ENCODE data around the gene SAMD1. TPM values are rescaled to one million over a fixed set of nuclear protein-coding genes. Genes with fewer than 3 reads are reported as not detected.
A peak's percentile ranks its signal among the peaks of the same experiment; 100 is the strongest.

SAMD1 gene
- total and polyA plus RNA-seq, 2 experiments from 2014 or later: 32.2 to 69.0 TPM

DNA sequence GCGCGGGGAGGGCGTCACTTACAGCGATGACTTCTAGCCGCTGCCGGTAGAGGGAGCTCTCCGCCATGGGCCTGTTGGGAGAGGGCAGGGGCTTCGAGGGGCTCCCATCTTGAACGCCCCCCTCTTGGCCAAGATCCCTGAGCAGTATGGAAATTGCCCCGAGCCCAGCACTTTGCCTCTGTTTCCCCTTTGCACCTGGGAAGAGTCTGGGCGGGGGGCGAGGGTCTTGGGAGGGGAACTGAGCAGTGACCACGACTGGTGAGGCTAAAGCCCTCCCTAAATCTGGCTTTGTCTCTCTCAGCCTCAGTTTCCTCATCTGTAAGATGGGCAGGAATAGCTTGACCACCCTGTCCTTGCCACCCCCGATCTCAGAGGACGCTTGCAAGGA is 31.5 kb downstream of the SAMD1 start:
- Histone ChIP-seq H3K27ac (ENCODE audit: low read depth) (no peak overlapping the region), H3K9me2 (ENCODE audit: insufficient read depth) (no peaks in the 10 kb centered on the region), H4K20me1 (replicated peaks; ENCODE audit: insufficient read depth) (no peaks in the 10 kb centered on the region; the same call in 1 of the 2 replicates), H3F3A (replicated peaks; ENCODE audit: low read depth) (no peaks in the 10 kb centered on the region; the same call in 1 of the 2 replicates), H3K27me3 (ENCODE audit: insufficient read depth) (peaks cover 25% of the 10 kb centered on the region), H3K4me2 (peak overlapping the region; percentile 73), H3K36me3 (ENCODE audit: insufficient read depth) (no peaks in the 10 kb centered on the region), H3K4me3 (peak overlapping the region; percentile 74; the same call in 1 of the 2 replicates), H2AFZ (no peak overlapping the region), H3K4me1 (ENCODE audit: insufficient read depth) (peaks cover 8% of the 10 kb centered on the region; the same call in 1 of the 2 replicates), H3K79me2 (replicated peaks; ENCODE audit: insufficient read depth) (no peaks in the 10 kb centered on the region)
- no peak overlapping the region for H3K27ac Mint-ChIP-seq
- ATAC-seq (peak; percentile 43), DNase-seq (ENCODE audit: low spot score) (peak; percentile 83)
- no peaks in the 10 kb centered on the region for H3K9me3 Mint-ChIP-seq
- peaks cover 2% of the 10 kb centered on the region; the same call in 1 of the 3 replicates for H3K36me3 Mint-ChIP-seq (ENCODE audit: low read depth)
- TF ChIP-seq, protein P1, sequence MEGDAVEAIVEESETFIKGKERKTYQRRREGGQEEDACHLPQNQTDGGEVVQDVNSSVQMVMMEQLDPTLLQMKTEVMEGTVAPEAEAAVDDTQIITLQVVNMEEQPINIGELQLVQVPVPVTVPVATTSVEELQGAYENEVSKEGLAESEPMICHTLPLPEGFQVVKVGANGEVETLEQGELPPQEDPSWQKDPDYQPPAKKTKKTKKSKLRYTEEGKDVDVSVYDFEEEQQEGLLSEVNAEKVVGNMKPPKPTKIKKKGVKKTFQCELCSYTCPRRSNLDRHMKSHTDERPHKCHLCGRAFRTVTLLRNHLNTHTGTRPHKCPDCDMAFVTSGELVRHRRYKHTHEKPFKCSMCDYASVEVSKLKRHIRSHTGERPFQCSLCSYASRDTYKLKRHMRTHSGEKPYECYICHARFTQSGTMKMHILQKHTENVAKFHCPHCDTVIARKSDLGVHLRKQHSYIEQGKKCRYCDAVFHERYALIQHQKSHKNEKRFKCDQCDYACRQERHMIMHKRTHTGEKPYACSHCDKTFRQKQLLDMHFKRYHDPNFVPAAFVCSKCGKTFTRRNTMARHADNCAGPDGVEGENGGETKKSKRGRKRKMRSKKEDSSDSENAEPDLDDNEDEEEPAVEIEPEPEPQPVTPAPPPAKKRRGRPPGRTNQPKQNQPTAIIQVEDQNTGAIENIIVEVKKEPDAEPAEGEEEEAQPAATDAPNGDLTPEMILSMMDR (conservative IDR thresholded peaks at IDR 0.05; ENCODE audit: low read depth in 2 of 2): peak; percentile 75 to 86
- TF ChIP-seq, protein P2, sequence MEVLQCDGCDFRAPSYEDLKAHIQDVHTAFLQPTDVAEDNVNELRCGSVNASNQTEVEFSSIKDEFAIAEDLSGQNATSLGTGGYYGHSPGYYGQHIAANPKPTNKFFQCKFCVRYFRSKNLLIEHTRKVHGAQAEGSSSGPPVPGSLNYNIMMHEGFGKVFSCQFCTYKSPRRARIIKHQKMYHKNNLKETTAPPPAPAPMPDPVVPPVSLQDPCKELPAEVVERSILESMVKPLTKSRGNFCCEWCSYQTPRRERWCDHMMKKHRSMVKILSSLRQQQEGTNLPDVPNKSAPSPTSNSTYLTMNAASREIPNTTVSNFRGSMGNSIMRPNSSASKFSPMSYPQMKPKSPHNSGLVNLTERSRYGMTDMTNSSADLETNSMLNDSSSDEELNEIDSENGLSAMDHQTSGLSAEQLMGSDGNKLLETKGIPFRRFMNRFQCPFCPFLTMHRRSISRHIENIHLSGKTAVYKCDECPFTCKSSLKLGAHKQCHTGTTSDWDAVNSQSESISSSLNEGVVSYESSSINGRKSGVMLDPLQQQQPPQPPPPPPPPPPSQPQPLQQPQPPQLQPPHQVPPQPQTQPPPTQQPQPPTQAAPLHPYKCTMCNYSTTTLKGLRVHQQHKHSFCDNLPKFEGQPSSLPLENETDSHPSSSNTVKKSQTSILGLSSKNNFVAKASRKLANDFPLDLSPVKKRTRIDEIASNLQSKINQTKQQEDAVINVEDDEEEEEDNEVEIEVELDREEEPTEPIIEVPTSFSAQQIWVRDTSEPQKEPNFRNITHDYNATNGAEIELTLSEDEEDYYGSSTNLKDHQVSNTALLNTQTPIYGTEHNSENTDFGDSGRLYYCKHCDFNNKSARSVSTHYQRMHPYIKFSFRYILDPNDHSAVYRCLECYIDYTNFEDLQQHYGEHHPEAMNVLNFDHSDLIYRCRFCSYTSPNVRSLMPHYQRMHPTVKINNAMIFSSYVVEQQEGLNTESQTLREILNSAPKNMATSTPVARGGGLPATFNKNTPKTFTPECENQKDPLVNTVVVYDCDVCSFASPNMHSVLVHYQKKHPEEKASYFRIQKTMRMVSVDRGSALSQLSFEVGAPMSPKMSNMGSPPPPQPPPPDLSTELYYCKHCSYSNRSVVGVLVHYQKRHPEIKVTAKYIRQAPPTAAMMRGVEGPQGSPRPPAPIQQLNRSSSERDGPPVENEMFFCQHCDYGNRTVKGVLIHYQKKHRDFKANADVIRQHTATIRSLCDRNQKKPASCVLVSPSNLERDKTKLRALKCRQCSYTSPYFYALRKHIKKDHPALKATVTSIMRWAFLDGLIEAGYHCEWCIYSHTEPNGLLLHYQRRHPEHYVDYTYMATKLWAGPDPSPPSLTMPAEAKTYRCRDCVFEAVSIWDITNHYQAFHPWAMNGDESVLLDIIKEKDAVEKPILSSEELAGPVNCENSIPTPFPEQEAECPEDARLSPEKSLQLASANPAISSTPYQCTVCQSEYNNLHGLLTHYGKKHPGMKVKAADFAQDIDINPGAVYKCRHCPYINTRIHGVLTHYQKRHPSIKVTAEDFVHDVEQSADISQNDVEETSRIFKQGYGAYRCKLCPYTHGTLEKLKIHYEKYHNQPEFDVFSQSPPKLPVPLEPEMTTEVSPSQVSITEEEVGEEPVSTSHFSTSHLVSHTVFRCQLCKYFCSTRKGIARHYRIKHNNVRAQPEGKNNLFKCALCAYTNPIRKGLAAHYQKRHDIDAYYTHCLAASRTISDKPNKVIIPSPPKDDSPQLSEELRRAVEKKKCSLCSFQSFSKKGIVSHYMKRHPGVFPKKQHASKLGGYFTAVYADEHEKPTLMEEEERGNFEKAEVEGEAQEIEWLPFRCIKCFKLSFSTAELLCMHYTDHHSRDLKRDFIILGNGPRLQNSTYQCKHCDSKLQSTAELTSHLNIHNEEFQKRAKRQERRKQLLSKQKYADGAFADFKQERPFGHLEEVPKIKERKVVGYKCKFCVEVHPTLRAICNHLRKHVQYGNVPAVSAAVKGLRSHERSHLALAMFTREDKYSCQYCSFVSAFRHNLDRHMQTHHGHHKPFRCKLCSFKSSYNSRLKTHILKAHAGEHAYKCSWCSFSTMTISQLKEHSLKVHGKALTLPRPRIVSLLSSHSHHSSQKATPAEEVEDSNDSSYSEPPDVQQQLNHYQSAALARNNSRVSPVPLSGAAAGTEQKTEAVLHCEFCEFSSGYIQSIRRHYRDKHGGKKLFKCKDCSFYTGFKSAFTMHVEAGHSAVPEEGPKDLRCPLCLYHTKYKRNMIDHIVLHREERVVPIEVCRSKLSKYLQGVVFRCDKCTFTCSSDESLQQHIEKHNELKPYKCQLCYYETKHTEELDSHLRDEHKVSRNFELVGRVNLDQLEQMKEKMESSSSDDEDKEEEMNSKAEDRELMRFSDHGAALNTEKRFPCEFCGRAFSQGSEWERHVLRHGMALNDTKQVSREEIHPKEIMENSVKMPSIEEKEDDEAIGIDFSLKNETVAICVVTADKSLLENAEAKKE (CRISPR knock-in tag; IDR thresholded peaks at IDR 0.05): no peak
- H3K27me3 Mint-ChIP-seq (ENCODE audit: insufficient read depth, low read depth, poor library complexity): peaks cover 32% of the 10 kb centered on the region
- peak overlapping the region; percentile 84 for H3K4me3 Mint-ChIP-seq
- H3K4me1 Mint-ChIP-seq: peaks cover 14% of the 10 kb centered on the region
